GM23248 (cell line): ENCODE measurements around the gene MYO16. TPM values are rescaled to one million over a fixed set of nuclear protein-coding genes. Genes with fewer than 3 reads are reported as not detected.

Source experiments
- DNase-seq: peaks from one replicate; pipeline ENCODE4 v3.0.0-alpha.2; 2015
- H2AFZ ChIP-seq: fragments of 200-600 bp; sonication (generic); 2 replicates; pipeline ENCODE4 v1.6.1; 2016; ENCODE audit warnings: antibody characterized with exemption
- H3F3A ChIP-seq: fragments of 200-600 bp; sonication (generic); 2 replicates; pipeline ENCODE4 v1.6.1; 2016; ENCODE audit warnings: mild to moderate bottlenecking, antibody characterized with exemption, mixed run types; ENCODE audit not compliant: insufficient read depth
- H3K27ac ChIP-seq: fragments of 200-600 bp; sonication (generic); 2 replicates; pipeline ENCODE4 v1.5.1; 2016; ENCODE audit warnings: mild to moderate bottlenecking
- H3K27me3 ChIP-seq: fragments of 200-600 bp; sonication (generic); replicated peaks from 2 replicates; pipeline ENCODE4 v1.6.1; 2016; ENCODE audit warnings: mild to moderate bottlenecking; ENCODE audit not compliant: insufficient read depth
- H3K36me3 ChIP-seq: fragments of 200-600 bp; sonication (generic); 2 replicates; pipeline ENCODE4 v1.6.1; 2016; ENCODE audit warnings: low read depth, mild to moderate bottlenecking
- H3K4me1 ChIP-seq: fragments of 200-600 bp; sonication (generic); 2 replicates; pipeline ENCODE4 v1.6.1; 2016; ENCODE audit warnings: mild to moderate bottlenecking; ENCODE audit not compliant: insufficient read depth
- H3K4me2 ChIP-seq: fragments of 200-600 bp; sonication (generic); one replicate; pipeline ENCODE4 v1.6.1; 2016; ENCODE audit warnings: mild to moderate bottlenecking; ENCODE audit not compliant: unreplicated experiment
- H3K4me3 ChIP-seq: fragments of 200-600 bp; sonication (generic); 2 replicates; pipeline ENCODE4 v1.5.1; 2016; ENCODE audit warnings: mild to moderate bottlenecking
- H3K79me2 ChIP-seq: fragments of 200-600 bp; sonication (generic); 2 replicates; pipeline ENCODE4 v1.6.1; 2016; ENCODE audit warnings: mild to moderate bottlenecking; ENCODE audit not compliant: insufficient read depth
- H3K9ac ChIP-seq: fragments of 200-600 bp; sonication (generic); 2 replicates; pipeline ENCODE4 v1.6.1; 2016; ENCODE audit warnings: mild to moderate bottlenecking
- H3K9me2 ChIP-seq: fragments of 200-600 bp; sonication (generic); 2 replicates; pipeline ENCODE4 v1.6.1; 2016; ENCODE audit warnings: mixed run types, mild to moderate bottlenecking, moderate library complexity; ENCODE audit not compliant: insufficient read depth
- H3K9me3 ChIP-seq: fragments of 200-600 bp; sonication (generic); one replicate; pipeline ENCODE4 v1.6.1; 2017; ENCODE audit warnings: low read depth
- H4K20me1 ChIP-seq: fragments of 200-600 bp; sonication (generic); 2 replicates; pipeline ENCODE4 v1.6.0; 2016; ENCODE audit not compliant: insufficient read depth
- EZH2 ChIP-seq: fragments of 200-600 bp; sonication (generic); IDR thresholded peaks from 2 replicates; pipeline ENCODE4 v1.6.1; 2018; ENCODE audit warnings: antibody characterized with exemption, mild to moderate bottlenecking; ENCODE audit not compliant: insufficient read depth, poor library complexity, severe bottlenecking
- EZH2phosphoT487 ChIP-seq: fragments of 200-600 bp; sonication (generic); IDR thresholded peaks from 2 replicates; pipeline ENCODE4 v1.6.1; 2018; ENCODE audit warnings: antibody characterized with exemption, moderate library complexity, mild to moderate bottlenecking, low read depth; ENCODE audit not compliant: insufficient read depth
- WGBS, 2 experiments: methylation state at CpG; one replicate each; pipeline ENCODE4 v1.1.6; 2015 to 2017; ENCODE audit warnings: low lambda C conversion rate in 2 of 2, low coverage in 1 of 2; ENCODE audit errors: missing lambda C conversion rate in 2 of 2; 5-methylcytosine and 5-hydroxymethylcytosine counted together
- in situ Hi-C: fragments of 300-500 bp; cut with MboI; formaldehyde crosslinking; loops from 2 replicates; pipeline ENCODE4 v1.15.0; 2020
- polyA plus RNA-seq: library from polyadenylated mRNA; unstranded; fragments of >200 nt; fragmentation: Nextera tagmentation; extraction: Ambion mirVana; gene quantifications from 2 replicates; pipeline ENCODE4 v1.2.1, GENCODE V29; 2016
- total RNA-seq: library from RNA; depleted of rRNA; stranded (reverse); fragments of >200 nt; shearing (Covaris generic); gene quantifications from 2 replicates; pipeline ENCODE4 v1.2.3, GENCODE V29; 2014

Gene MYO16
- total and polyA plus RNA-seq, 2 experiments from 2014 or later, result not detected

DNA sequence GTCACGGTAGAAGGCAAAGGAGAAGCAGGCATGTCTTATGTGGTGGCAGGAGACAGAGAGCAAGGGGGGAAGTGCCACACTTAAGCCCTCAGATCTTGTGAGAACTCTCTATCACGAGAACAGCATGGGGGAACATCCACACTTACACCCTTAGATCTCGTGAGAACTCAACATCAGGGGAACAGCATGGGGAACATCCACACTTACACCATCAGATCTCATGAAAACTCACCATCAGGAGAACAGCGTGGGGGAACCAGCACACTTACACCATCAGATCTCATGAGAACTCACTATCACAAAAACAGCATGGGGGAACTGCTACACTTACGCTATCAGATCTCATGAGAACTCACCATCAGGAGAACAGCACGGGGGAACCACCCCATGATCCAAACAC is 445.0 kb downstream of the MYO16 start:
- in situ Hi-C loops, result no loop called here
- Histone ChIP-seq H3K79me2 (no peaks in the 10 kb centered on the region), H3K9me2 (no peaks in the 10 kb centered on the region), H3K4me2 (no peak overlapping the region), H2AFZ (no peak overlapping the region), H3K9ac (no peak overlapping the region), H3K4me3 (no peak overlapping the region), H3K27ac (no peak overlapping the region), H3K27me3 (peaks cover 24% of the 10 kb centered on the region), H4K20me1 (no peaks in the 10 kb centered on the region), H3K4me1 (no peaks in the 10 kb centered on the region), H3K36me3 (no peaks in the 10 kb centered on the region), H3K9me3 (no peaks in the 10 kb centered on the region), H3F3A (no peaks in the 10 kb centered on the region)
- 25 to 27% methylated on average over 6 of the region's 6 CpGs for WGBS, 2 experiments
- DNase-seq, result no peak
- no peak for TF ChIP-seq EZH2
- TF ChIP-seq EZH2phosphoT487, result no peak

DNA sequence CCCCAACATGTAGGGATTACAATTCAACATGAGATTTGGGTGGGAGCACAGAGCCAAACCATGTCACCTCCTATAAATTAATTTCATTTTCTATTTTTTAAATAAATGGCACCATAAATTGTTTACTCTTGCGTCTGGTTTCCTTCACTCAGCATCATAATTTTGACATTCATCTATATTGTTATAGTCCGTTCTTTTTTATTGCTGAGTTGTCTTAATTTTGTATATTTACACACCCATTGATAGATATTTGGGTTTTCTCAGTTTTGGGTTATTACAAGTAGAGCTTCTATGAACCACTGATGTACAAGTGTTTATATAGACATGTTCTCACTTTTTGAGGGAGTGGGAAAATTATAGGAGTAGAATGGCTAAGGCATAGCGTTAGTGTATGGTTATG is 445.4 kb downstream of the MYO16 start:
- in situ Hi-C loops, result no loop called here
- Histone ChIP-seq H3K27me3 (peaks cover 27% of the 10 kb centered on the region), H3K9ac (no peak overlapping the region), H3K9me3 (no peaks in the 10 kb centered on the region), H3K4me3 (no peak overlapping the region), H3K27ac (no peak overlapping the region), H3K9me2 (no peaks in the 10 kb centered on the region), H3K4me1 (no peaks in the 10 kb centered on the region), H4K20me1 (no peaks in the 10 kb centered on the region), H3K36me3 (no peaks in the 10 kb centered on the region), H3F3A (no peaks in the 10 kb centered on the region), H3K4me2 (no peak overlapping the region), H3K79me2 (no peaks in the 10 kb centered on the region), H2AFZ (no peak overlapping the region)
- TF ChIP-seq EZH2phosphoT487 (no peak), EZH2 (no peak)
- no peak for DNase-seq
- 49 to 50% methylated on average over 3 of the region's 3 CpGs for WGBS, 2 experiments

DNA sequence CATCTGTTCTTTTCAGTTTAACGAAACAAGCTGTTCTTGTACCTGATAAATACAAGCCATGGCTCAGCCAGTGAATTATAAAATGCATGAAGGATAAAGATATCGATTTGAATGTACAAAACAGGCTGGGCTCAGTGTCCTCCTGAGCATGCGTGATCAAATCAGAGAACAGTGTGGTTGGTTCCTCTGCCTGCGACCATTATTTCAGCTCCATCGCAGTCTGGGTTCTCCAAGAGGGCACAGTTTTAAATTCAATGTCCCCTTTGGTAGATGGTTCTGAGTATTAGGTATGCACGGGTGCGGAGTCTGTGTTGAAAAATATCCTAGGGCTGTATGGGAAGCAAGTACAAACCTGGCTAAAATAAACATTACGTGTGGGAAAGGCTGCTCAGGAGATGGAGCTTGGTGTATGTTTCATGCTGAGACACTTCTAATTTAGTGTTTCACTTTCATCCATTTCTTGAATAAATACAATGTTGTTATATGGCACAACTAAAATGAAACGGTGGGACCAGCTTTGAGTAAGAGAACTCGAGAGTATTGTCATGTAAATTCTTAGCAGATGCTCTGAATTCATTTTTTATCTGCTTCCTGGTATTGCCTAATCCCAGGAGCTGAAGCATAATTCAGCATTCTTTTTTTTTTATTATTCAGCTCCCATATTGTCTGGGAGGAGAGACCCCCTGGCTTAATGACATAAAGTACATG is 458.7 kb downstream of the MYO16 start:
- no peak overlapping the region for H3K27ac ChIP-seq
- no peaks in the 10 kb centered on the region for H3K79me2 ChIP-seq
- peaks cover 37% of the 10 kb centered on the region for H3K27me3 ChIP-seq
- H4K20me1 ChIP-seq, result no peaks in the 10 kb centered on the region
- in situ Hi-C loops, result no loop called here
- H3K4me2 ChIP-seq, result no peak overlapping the region
- no peaks in the 10 kb centered on the region for H3K36me3 ChIP-seq
- TF ChIP-seq EZH2, result no peak
- no peak for TF ChIP-seq EZH2phosphoT487
- no peak overlapping the region for H3K4me3 ChIP-seq
- no peaks in the 10 kb centered on the region for H3K9me3 ChIP-seq
- H3K9ac ChIP-seq, result no peak overlapping the region
- no peaks in the 10 kb centered on the region for H3F3A ChIP-seq
- WGBS, 2 experiments, result 45 to 46% methylated on average over 10 of the region's 10 CpGs
- H3K4me1 ChIP-seq, result no peaks in the 10 kb centered on the region
- no peaks in the 10 kb centered on the region for H3K9me2 ChIP-seq
- no peak overlapping the region for H2AFZ ChIP-seq
- no peak for DNase-seq

DNA sequence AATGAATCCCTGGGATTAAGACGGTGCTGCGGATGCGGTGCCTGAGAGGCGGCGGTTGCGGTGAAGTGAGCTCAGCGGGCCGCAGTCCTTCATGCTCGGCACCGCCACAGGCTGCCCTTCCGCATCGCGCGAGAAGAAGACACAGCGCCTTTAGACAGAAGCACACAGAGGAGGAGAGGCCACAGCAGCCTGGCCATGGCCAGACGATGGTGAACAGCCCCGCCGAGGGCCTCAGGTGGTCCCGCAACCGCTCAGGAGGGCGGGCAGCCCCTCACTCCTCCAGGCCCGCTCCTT is 459.2 kb downstream of the MYO16 start:
- H4K20me1 ChIP-seq, result no peaks in the 10 kb centered on the region
- H3F3A ChIP-seq, result no peaks in the 10 kb centered on the region
- 65 to 66% methylated on average over 19 to 22 of the region's 22 CpGs for WGBS, 2 experiments
- no peaks in the 10 kb centered on the region for H3K79me2 ChIP-seq
- H3K4me2 ChIP-seq, result no peak overlapping the region
- no peaks in the 10 kb centered on the region for H3K4me1 ChIP-seq
- in situ Hi-C loops, result no loop called here
- H3K27ac ChIP-seq, result no peak overlapping the region
- H2AFZ ChIP-seq, result no peak overlapping the region
- no peak overlapping the region for H3K9ac ChIP-seq
- H3K9me3 ChIP-seq, result no peaks in the 10 kb centered on the region
- DNase-seq, result no peak
- TF ChIP-seq EZH2phosphoT487 (no peak), EZH2 (no peak)
- H3K4me3 ChIP-seq, result no peak overlapping the region
- H3K27me3 ChIP-seq, result peaks cover 37% of the 10 kb centered on the region
- no peaks in the 10 kb centered on the region for H3K9me2 ChIP-seq
- no peaks in the 10 kb centered on the region for H3K36me3 ChIP-seq

DNA sequence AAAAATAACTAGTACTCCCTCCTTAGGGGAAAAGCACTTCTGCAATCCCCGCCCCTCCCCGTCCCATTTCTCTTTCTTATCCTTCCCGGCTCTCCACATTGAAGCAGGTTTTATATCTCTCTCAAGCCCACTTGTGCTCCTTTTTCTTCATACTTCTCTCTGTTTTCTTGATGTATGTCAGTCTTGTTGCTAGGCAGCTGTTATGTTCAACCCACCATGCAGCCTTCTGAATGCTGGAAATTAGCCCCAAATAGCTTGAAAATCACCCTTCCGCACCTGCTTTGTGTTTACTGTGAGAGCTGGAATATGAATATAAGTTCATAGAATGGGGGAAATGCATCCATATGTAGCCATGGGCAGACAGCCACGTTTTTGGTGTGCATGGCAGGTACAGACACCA is 461.4 kb downstream of the MYO16 start:
- no peaks in the 10 kb centered on the region for H4K20me1 ChIP-seq
- no peak overlapping the region for H3K9ac ChIP-seq
- no peak overlapping the region for H2AFZ ChIP-seq
- no peaks in the 10 kb centered on the region for H3K9me3 ChIP-seq
- H3K4me2 ChIP-seq, result no peak overlapping the region
- no peaks in the 10 kb centered on the region for H3K36me3 ChIP-seq
- H3K9me2 ChIP-seq, result no peaks in the 10 kb centered on the region
- in situ Hi-C loops, result no loop called here
- peaks cover 37% of the 10 kb centered on the region for H3K27me3 ChIP-seq
- 24 to 31% methylated on average over 5 of the region's 5 CpGs for WGBS, 2 experiments
- no peaks in the 10 kb centered on the region for H3K4me1 ChIP-seq
- no peaks in the 10 kb centered on the region for H3K79me2 ChIP-seq
- H3K27ac ChIP-seq, result no peak overlapping the region
- DNase-seq, result no peak
- no peak overlapping the region for H3K4me3 ChIP-seq
- TF ChIP-seq EZH2phosphoT487, result no peak
- TF ChIP-seq EZH2, result no peak
- H3F3A ChIP-seq, result no peaks in the 10 kb centered on the region
